Muscle of arm (tissue), 12 donors: ENCODE measurements around the gene DISP3. TPM values are rescaled to one million over a fixed set of nuclear protein-coding genes. Genes with fewer than 3 reads are reported as not detected.

Source experiments
- DNase-seq: peaks from one replicate; pipeline ENCODE4 v3.0.0-alpha.2; 2013
- polyA plus RNA-seq, 12 donors: library from polyadenylated mRNA; unstranded; fragments of 120-200 nt; gene quantifications; one replicate each; pipeline ENCODE4 v1.2.1, GENCODE V29; 2013; ENCODE audit not compliant: insufficient read length in 12 of 12

The DISP3 gene
- polyA plus RNA-seq, 12 donors: 0.14 to 0.57 (median 0.24) TPM; not detected in 2

- no peak for DNase-seq
These were observed 36.7 kb downstream of the DISP3 start for GRCh38 chr1:11515368-11516300.

DNA sequence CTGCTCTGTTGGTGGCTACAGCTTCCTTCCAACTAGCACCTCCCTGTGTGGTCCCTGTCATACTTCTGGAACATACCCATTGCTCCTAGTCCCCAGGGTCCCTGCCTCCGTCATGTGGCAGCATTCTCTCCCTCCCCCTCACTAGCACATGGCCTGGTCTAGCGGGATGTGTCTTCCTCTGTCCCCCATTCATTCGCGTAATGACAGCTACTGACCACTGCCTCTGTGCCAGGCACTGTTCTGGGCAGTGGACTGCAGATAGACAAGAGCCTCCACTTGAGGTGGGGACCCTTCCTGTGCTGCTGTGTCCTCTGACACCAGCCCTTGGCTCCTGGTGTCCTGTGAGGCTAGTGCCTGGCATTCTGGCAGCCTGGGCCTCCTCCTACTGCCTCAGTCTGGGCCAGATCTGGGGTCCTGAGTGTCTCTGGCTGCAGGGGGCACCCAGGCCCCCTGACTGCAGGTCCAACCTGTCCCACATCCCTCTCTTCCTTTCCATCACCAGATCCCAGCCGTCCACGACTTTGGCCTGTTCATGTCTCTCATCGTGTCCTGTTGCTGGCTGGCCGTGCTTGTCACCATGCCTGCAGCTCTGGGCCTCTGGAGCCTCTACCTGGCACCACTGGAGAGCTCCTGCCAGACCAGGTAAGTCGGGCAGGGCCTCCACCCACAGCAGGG is 38.1 kb downstream of the DISP3 start:
- DNase-seq: no peak

DNA sequence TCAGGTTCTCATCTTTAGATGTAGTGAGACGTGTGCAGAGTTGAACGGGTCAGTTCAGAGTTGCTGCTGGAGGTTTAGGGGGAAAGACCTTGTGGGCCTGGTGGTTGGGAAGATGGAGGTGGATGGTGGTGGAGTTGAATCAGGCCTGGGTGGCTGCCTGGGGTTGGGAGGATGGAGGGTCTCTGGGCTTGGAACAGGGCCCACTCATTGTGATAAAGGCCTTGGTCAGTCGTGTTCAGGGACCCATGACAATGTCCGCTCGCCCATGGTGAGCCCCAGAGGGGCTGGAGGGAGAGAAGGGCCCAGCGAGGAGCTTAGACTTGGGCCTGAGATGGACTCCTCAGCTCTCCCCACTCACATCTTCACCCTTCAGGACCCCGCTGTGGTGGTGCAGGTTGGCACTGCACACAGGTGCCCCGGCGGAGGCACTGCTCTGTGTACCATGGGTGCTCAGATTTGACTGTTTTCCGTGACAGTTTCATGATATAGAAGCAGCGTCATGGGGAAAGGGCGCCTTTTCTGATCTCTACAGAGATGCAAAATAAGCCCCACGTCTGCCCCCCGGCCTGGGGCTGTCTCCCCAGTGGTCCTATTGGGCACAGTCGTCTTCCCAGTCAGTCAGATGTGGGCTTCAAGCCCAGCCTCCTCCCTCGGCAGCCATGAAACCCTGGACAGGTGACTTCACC is 39.2 kb downstream of the DISP3 start:
- no peak for DNase-seq

DNA sequence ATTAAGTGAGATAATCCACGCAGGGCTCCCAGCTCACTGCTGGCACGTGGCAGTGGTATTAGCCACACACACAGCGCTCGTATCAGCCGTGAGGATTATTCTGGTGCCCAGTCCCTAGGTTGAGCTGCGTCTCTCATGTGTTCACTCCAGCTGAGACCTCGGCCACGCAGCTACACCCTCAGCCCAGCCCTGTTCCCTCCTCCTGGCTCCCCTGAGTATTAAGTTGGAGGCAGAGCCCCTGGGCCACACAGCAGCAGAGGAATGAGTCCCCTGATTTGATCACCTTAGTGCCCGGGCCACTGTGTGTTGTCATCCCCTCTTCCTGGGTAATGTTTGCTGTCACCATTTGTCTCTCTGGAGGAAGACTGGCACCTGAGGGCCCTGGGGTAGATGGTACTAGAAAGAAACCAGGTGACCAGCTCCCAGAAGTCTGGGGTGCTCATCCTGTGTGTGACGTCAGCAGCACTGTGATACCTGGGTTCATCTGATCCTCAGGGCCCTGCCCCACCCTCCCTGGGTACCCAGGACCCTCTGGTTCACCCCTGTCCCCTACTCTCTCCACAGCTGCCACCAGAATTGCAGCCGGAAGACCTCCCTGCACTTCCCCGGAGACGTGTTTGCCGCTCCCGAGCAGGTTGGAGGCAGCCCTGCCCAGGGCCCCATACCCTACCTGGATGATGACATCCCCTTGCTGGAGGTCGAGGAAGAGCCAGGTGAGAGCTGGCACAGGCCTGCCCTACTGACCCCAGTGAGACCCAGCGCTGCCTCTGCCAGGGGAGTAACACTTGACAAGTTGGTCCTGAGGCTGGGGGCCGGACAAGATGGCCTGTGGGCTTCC is 40.1 kb downstream of the DISP3 start:
- DNase-seq: no peak

- DNase-seq: no peak
These were observed 40.7 kb downstream of the DISP3 start for GRCh38 chr1:11519629-11520031.

DNA sequence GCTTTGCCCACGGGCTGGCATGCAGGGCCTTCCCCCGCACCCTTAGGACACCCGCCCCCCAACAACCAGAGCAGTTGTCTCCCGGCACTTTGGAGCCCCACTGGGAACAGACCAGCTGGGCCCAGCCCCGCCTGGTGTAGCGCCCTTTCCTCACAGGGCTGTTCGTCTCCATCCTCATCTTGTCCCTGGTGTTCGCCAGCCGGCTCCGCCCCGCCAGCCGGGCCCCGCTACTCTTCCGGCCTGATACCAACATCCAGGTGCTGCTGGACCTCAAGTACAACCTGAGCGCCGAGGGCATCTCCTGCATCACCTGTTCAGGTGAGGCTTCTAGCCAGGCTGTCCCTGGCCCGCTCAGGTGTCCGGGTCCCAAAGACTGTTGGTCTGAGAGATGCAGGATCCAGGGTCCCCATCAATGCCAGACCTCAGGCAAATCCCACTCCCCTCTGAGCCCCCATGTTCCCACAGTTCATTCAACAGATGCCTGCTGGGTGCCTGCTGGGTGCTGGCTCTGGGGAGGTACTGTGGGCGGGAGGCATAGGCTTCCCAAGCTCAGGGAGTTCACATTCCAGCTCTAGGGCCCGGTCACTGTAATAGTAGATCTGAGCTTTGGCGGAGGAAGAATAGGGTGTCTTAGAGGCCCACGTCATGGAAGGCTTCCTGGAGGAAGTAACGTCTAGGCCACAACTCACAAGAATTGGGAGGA is 41.7 kb downstream of the DISP3 start:
- DNase-seq: no peak

DNA sequence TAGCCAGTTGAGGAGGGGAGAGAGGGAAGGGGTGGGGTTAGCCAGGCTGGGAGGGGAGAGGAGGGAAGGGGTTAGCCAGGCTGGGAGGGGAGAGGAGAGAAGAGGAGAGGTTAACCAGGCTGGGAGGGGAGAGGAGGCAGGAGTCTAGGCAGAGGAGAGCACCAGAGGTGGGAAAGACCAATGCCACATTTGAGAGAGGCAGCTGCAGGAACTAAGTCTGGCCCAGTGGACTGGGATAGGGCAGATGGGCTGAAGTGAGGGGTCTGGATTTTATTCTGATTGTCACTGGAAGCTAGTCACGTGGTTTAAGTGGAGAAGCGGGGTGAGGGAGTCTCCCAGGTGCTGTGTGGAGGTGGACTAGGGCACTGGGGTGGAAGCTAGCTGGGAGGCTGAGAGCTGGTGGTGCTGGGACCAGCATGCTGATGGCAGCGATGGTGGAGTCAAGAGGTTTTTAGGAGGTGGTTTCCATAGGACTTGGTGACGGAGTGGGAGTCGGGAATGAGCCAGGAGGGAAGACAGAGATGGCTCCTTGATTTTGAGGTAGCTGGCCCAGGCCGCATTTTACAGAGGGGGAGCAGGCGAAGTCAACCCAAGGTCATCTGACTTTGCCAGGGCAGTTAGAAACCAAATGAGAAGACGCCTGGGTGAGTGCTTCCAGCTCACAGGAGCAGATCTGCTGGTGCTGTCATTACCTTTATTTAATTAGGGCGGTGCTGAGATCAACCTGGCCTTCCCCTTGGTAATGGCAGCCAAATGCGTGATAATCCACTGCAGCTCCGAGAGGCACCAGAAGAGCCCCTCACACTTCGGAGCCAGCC is 42.8 kb downstream of the DISP3 start:
- DNase-seq: no peak

DNA sequence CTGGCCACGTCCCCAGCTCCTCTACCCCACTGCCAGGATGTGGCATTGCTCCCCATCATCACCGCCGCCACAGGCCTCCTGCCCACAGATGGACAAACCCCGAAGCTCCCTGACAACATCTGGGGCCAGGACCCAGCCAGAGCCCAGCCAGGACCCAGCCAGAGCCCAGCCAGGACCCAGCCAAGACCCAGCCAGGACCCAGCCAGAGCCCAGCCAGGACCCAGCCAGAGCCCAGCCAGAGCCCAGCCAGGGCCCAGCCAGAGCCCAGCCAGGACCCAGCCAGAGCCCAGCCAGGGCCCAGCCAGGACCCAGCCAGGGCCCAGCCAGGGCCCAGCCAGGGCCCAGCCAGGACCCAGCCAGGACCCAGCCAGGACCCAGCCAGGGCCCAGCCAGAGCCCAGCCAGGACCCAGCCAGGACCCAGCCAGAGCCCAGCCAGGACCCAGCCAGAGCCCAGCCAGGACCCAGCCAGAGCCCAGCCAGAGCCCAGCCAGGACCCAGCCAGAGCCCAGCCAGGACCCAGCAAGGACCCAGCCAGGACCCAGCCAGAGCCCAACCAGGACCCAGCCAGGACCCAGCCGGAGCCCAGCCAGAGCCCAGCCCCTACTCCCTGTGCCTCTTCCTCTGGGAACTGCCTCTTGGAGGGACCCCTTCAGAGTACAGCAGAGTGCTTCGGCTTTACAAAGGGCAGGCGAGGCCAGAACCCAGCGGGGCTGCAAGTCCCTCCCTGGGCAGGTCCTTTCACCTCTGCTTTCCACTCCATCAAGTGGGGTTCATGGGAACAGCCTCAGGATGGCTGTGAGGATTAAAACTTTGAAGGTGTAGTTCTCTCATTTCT is 43.7 kb downstream of the DISP3 start:
- DNase-seq: no peak

DNA sequence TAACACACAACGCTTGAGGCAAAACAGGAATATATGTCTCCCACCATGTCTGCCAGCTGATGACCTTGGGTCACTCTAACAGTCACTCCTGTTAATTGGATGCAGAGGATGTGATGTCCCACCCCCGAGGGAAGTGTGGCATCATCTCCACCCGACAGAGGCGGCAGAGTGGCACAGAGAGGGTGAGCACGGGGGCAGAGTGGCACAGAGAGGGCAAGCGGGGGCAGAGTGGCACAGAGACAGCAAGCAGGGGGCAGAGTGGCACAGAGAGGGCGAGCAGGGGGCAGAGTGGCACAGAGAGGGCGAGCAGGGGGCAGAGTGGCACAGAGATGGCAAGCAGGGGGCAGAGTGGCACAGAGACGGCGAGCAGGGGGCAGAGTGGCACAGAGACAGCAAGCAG is 44.3 kb downstream of the DISP3 start:
- DNase-seq: no peak

DNA sequence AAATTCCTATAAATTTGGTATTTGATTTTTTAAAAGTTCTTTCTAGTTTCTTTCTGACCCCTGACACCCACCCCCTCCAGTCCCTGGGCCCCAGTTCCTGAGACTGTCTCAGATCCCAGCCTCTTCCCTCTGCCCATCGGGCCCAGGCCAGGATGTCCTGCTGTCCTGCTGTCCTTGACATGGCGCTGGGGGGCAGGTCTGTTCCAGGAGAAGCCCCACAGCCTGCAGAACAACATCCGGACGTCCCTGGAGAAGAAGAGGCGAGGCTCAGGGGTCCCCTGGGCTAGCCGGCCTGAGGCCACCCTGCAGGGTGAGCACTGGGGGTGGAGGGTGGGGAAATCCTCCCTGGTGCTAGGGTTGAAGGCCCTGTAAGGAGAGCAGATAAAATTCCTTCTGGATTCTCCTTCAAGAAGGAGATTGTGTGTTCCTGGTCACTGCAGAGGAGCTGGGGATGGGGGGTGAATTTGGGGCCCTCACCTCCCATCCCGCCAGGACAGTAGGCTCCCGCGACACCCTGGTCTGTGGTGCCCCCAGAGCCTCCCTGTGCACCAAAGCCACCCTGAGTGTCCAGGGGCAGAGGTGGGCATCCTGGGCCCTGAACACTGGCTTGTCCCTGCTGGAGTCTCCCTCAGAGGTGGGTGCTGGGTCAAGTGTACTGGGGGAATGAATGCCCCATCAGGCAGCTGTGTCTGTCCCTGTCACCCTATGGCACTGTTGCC is 45.0 kb downstream of the DISP3 start:
- no peak for DNase-seq

- DNase-seq: no peak
These were observed 45.7 kb downstream of the DISP3 start for GRCh38 chr1:11524465-11525150.

DNA sequence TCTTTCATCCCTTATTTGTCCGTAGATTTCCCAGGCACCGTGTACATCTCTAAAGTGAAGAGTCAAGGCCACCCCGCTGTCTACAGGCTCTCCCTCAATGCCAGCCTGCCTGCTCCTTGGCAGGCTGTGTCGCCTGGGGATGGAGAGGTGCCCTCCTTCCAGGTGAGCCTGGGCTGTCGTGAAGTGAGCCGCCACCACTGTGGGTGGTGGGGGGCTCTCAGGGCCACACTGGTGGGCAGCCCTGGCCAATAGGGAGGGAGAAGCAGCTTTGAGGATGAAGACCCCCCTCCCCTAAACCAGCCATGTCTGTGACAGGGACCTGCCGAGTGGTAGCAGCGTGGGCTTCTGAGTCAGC is 46.2 kb downstream of the DISP3 start:
- no peak for DNase-seq

DNA sequence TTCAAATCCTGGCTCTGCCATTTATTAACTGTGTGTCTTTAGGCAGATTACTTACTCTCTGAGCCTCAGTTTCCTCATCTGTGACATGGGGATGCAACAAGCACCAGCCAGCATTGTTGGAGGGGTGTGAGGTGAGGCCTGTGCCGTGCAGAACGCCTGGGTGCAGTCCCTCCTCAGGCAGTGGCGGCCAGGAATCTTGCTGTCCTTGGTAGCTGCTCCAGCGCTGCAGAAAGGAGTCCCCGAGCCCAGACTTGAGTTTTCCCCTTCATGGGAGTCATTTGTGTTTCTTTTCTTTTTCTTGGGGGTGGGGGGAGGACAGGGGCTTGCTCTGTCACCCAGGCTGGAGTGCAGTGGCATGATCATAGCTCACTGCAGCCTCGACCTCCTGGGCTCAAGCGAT is 46.6 kb downstream of the DISP3 start:
- DNase-seq: no peak

GRCh38 chr1:11526071-11526895 is 47.3 kb downstream of the DISP3 start:
- DNase-seq: no peak

DNA sequence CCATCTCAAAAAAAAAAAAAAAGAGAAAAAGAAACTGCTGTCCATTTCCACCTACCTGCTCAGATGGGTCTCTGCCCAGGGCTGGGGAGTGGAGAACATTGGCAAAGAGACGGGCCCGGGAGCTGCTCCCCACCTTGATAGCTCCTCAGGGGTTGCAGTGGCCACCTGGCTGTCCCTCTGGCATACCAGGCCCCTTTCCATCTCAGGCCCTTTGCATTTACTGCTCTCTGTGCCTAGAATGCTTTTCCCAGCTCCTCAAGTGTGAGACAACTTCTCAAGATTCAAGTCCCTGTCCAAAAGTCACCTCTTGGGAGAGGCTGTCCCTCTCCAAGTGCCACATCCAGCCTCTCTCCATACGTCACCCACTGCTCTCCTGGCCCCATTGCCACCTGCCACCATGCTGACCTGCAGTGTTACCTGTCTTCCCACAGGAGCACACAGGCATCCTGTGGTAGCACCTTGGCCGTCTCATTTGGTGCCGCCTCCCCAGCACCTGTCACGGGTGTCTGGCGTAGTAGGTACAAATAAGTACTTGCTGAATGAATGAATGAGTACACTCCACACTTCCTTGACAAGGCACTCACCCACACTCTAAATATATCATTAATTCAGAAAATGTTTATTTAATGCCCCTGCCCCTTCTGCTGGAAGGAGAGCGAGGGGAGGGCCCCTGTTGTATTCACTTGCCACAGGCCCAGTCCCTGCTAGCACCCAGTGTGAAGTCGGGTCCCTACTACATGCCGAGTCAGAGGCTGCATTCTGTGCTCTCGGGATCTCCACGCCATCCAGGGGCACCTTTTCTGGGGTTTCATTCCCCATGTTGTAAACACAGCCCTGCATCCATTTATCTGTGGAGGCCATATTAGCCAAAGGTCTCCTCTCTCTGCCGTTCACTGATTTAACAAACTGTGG is 48.8 kb downstream of the DISP3 start:
- DNase-seq: no peak
